H1 (cell line): ENCODE data around the gene PRPS1. TPM values are rescaled to one million over a fixed set of nuclear protein-coding genes. Genes with fewer than 3 reads are reported as not detected.

Experiments used
- CTCF ChIA-PET: fragments of 300-600 bp; sonication (Branson Sonifier 250); formaldehyde crosslinking; loops from one replicate; lab custom pipeline; 2021; ENCODE audit not compliant: partially characterized antibody; lab: Charles Lee
- POLR2A ChIA-PET: fragments of 300-600 bp; sonication (Branson Sonifier 250); formaldehyde crosslinking; loops from one replicate; lab custom pipeline; 2021; ENCODE audit warnings: inconsistent platforms; ENCODE audit not compliant: partially characterized antibody; lab: Charles Lee
- DNase-seq, 2 experiments: peaks; one replicate each; pipeline versions ENCODE4 v3.0.0 to v3.0.0-alpha.2; 2010 to 2022; ENCODE audit warnings: low spot score in 2 of 2, low read depth in 1 of 2, mixed read lengths in 1 of 2
- FAIRE-seq: peaks from 2 replicates; lab custom pipeline; 2011; peaks lifted over from hg19 to GRCh38; lab: Jason Lieb, UNC
- H2AFZ ChIP-seq: 2 replicates; pipeline ENCODE4 v1.8.1; 2012; ENCODE audit warnings: low read length, inconsistent platforms
- H2AK5ac ChIP-seq: 2 replicates; pipeline ENCODE4 v1.6.1; 2013; ENCODE audit warnings: low read depth, low read length
- H2BK120ac ChIP-seq: replicated peaks from 2 replicates; pipeline ENCODE3; 2013; ENCODE audit warnings: low read depth, low read length, inconsistent platforms
- H2BK12ac ChIP-seq: 2 replicates; pipeline ENCODE4 v1.6.1; 2013; ENCODE audit warnings: low read depth, low read length
- H2BK15ac ChIP-seq: 2 replicates; pipeline ENCODE4 v1.6.1; 2013; ENCODE audit warnings: low read length
- H2BK20ac ChIP-seq: 2 replicates; pipeline ENCODE4 v1.6.1; 2013; ENCODE audit warnings: low read length
- H2BK5ac ChIP-seq: 2 replicates; pipeline ENCODE4 v1.6.1; 2013; ENCODE audit warnings: low read depth, low read length
- H3K14ac ChIP-seq: 2 replicates; pipeline ENCODE4 v1.6.1; 2013; ENCODE audit warnings: inconsistent platforms; ENCODE audit not compliant: insufficient read length
- H3K18ac ChIP-seq: 2 replicates; pipeline ENCODE4 v1.6.1; 2013; ENCODE audit warnings: low read length; ENCODE audit errors: extremely low read depth
- H3K23ac ChIP-seq: 2 replicates; pipeline ENCODE4 v1.6.1; 2013; ENCODE audit warnings: inconsistent platforms; ENCODE audit not compliant: insufficient read length
- H3K23me2 ChIP-seq: 2 replicates; pipeline ENCODE4 v1.6.1; 2013; ENCODE audit warnings: low read depth, low read length
- H3K27ac ChIP-seq: 2 replicates; pipeline ENCODE4 v1.6.1; 2011; ENCODE audit warnings: low read depth, low read length, inconsistent platforms
- H3K27me3 ChIP-seq, 4 experiments: replicated peaks in 1 of 4; 1 replicate in 1 of 4; 2 replicates in 3 of 4; pipeline versions ENCODE4 v1.6.1 to v1.8.1; 2011 to 2013; ENCODE audit warnings: low read length in 3 of 4, mild to moderate bottlenecking in 3 of 4, inconsistent platforms in 2 of 4, mixed read lengths in 2 of 4, moderate library complexity in 1 of 4; ENCODE audit not compliant: control insufficient read depth in 3 of 4, insufficient read depth in 3 of 4; ENCODE audit errors: extremely low read depth in 1 of 4
- H3K36me3 ChIP-seq, 4 experiments: 2 replicates each; pipeline versions ENCODE4 v1.6.1 to v1.8.1; 2011 to 2013; ENCODE audit warnings: mild to moderate bottlenecking in 4 of 4, low read length in 3 of 4, moderate library complexity in 2 of 4, control low read depth in 1 of 4, inconsistent platforms in 1 of 4; ENCODE audit not compliant: insufficient read depth in 4 of 4, control insufficient read depth in 2 of 4
- H3K4ac ChIP-seq: replicated peaks from 2 replicates; pipeline ENCODE3; 2013; ENCODE audit warnings: low read length, low read depth, mixed read lengths, inconsistent platforms; ENCODE audit not compliant: insufficient read length
- H3K4me1 ChIP-seq, 4 experiments: replicated peaks in 1 of 4; 1 replicate in 1 of 4; 2 replicates in 3 of 4; pipeline versions ENCODE4 v1.6.1 to v1.8.1; 2011 to 2013; ENCODE audit warnings: low read length in 3 of 4, inconsistent platforms in 2 of 4, mixed read lengths in 1 of 4; ENCODE audit not compliant: insufficient read depth in 4 of 4, control insufficient read depth in 3 of 4
- H3K4me2 ChIP-seq, 2 experiments: 2 replicates each; pipeline versions ENCODE4 v1.6.1 to v1.8.1; 2011 to 2013; ENCODE audit warnings: low read depth in 2 of 2, low read length in 2 of 2, control low read depth in 1 of 2, inconsistent platforms in 1 of 2, mild to moderate bottlenecking in 1 of 2; ENCODE audit not compliant: insufficient read depth in 1 of 2
- H3K4me3 ChIP-seq, 4 experiments: fragments of 200-600, 300-600 bp in 1 of 4; sonication (generic), shearing (Covaris generic), sonication (Bioruptor Twin) in 1 of 4; 2 replicates each; pipeline versions ENCODE4 v1.5.1 to v1.8.1; 2011 to 2016; ENCODE audit warnings: low read length in 4 of 4, low read depth in 3 of 4, control low read depth in 2 of 4, inconsistent platforms in 2 of 4, mild to moderate bottlenecking in 2 of 4, mixed read lengths in 1 of 4, moderate library complexity in 1 of 4; ENCODE audit not compliant: insufficient read depth in 2 of 4; ENCODE audit errors: extremely low read depth in 1 of 4
- H3K56ac ChIP-seq: replicated peaks from 2 replicates; pipeline ENCODE3; 2013; ENCODE audit warnings: low read depth, mild to moderate bottlenecking, mixed read lengths, low read length, inconsistent platforms; ENCODE audit not compliant: insufficient read length
- H3K79me1 ChIP-seq: 2 replicates; pipeline ENCODE4 v1.6.1; 2013; ENCODE audit warnings: low read depth, low read length, control low read depth
- H3K79me2 ChIP-seq, 2 experiments: 2 replicates each; pipeline versions ENCODE4 v1.6.1 to v1.8.1; 2012 to 2013; ENCODE audit warnings: low read length in 2 of 2, mild to moderate bottlenecking in 2 of 2, inconsistent platforms in 1 of 2; ENCODE audit not compliant: insufficient read depth in 2 of 2, control insufficient read depth in 1 of 2
- H3K9ac ChIP-seq, 4 experiments: replicated peaks in 1 of 4; 1 replicate in 1 of 4; 2 replicates in 3 of 4; pipeline versions ENCODE4 v1.6.1 to v1.8.1; 2011 to 2013; ENCODE audit warnings: low read depth in 3 of 4, low read length in 3 of 4, control low read depth in 2 of 4, mild to moderate bottlenecking in 2 of 4, moderate library complexity in 2 of 4, inconsistent platforms in 1 of 4; ENCODE audit errors: extremely low read depth in 1 of 4
- H3K9me3 ChIP-seq, 2 experiments: 2 replicates each; pipeline versions ENCODE4 v1.6.1 to v1.8.1; 2012 to 2013; ENCODE audit warnings: mild to moderate bottlenecking in 2 of 2, moderate library complexity in 2 of 2, control low read depth in 1 of 2, inconsistent platforms in 1 of 2, low read depth in 1 of 2, low read length in 1 of 2, mixed read lengths in 1 of 2; ENCODE audit not compliant: insufficient read depth in 2 of 2
- H4K20me1 ChIP-seq, 2 experiments: replicated peaks in 1 of 2; 2 replicates each; pipeline versions ENCODE3 to v1.8.1; 2011 to 2013; ENCODE audit warnings: inconsistent platforms in 2 of 2, low read length in 2 of 2, mild to moderate bottlenecking in 1 of 2; ENCODE audit not compliant: insufficient read depth in 2 of 2, control insufficient read depth in 1 of 2
- H4K5ac ChIP-seq: 2 replicates; pipeline ENCODE4 v1.6.1; 2013; ENCODE audit warnings: low read length, low read depth, mixed read lengths, inconsistent platforms; ENCODE audit not compliant: insufficient read length
- H4K8ac ChIP-seq: 2 replicates; pipeline ENCODE4 v1.8.0; 2013; ENCODE audit warnings: mild to moderate bottlenecking, moderate library complexity, low read length, inconsistent platforms; ENCODE audit not compliant: insufficient read depth; ENCODE audit errors: extremely low read depth
- H4K91ac ChIP-seq: replicated peaks from 2 replicates; pipeline ENCODE3; 2013; ENCODE audit warnings: low read length, mixed read lengths, inconsistent platforms; ENCODE audit not compliant: insufficient read length
- ASH2L ChIP-seq: fragments of 200-600, 300-600 bp; sonication (generic); IDR thresholded peaks from one replicate; pipeline ENCODE4 v1.7.1; 2017; ENCODE audit warnings: low read length
- CHD1 ChIP-seq: IDR thresholded peaks from 2 replicates; pipeline ENCODE4 v1.6.1; 2012; ENCODE audit warnings: low read depth, low read length, improper control_type of control experiment
- CREB1 ChIP-seq: IDR thresholded peaks from 2 replicates; pipeline ENCODE4 v1.6.1; 2012; ENCODE audit warnings: inconsistent platforms
- CTCF ChIP-seq, 3 experiments: IDR thresholded peaks; 1 replicate in 2 of 3; 2 replicates in 1 of 3; pipeline versions ENCODE4 v1.5.1 to v1.6.1; 2011; ENCODE audit warnings: low read length in 3 of 3, mild to moderate bottlenecking in 3 of 3, inconsistent platforms in 2 of 3, low read depth in 1 of 3, moderate library complexity in 1 of 3; ENCODE audit not compliant: insufficient read depth in 1 of 3; ENCODE audit errors: control extremely low read depth in 1 of 3
- HDAC6 ChIP-seq: IDR thresholded peaks from one replicate; pipeline ENCODE4 v1.7.1; 2012; ENCODE audit warnings: low read depth, mild to moderate bottlenecking, inconsistent platforms, low read length, moderate library complexity
- KDM1A ChIP-seq: fragments of 200-600, 300-600 bp; sonication (generic); IDR thresholded peaks from 2 replicates; pipeline ENCODE4 v1.7.1; 2016; ENCODE audit warnings: mild to moderate bottlenecking, low read length, borderline replicate concordance
- MAFK ChIP-seq: IDR thresholded peaks from 2 replicates; pipeline ENCODE4 v1.6.1; 2012; ENCODE audit warnings: low read depth, mild to moderate bottlenecking, improper control_type of control experiment, low read length
- POU5F1 ChIP-seq: IDR thresholded peaks from 2 replicates; pipeline ENCODE4 v1.6.1; 2011; ENCODE audit warnings: low read depth, mild to moderate bottlenecking, low read length, moderate library complexity
- RNF2 ChIP-seq: fragments of 200-900, 300-1000 bp; sonication (generic); IDR thresholded peaks from 2 replicates; pipeline ENCODE4 v1.7.1; 2016; ENCODE audit warnings: borderline replicate concordance, low read depth, mild to moderate bottlenecking, antibody characterized with exemption, low read length; ENCODE audit not compliant: poor library complexity, severe bottlenecking; ENCODE audit errors: missing control alignments
- SIRT6 ChIP-seq: IDR thresholded peaks from one replicate; pipeline ENCODE4 v1.7.1; 2012; ENCODE audit warnings: low read length, inconsistent platforms
- SP2 ChIP-seq: IDR thresholded peaks from 2 replicates; pipeline ENCODE4 v1.6.1; 2012; ENCODE audit warnings: mild to moderate bottlenecking, low read length, inconsistent platforms
- TAF1 ChIP-seq: IDR thresholded peaks from 2 replicates; pipeline ENCODE4 v1.6.1; 2011; ENCODE audit warnings: mild to moderate bottlenecking, low read depth, low read length
- TEAD4 ChIP-seq: IDR thresholded peaks from 2 replicates; pipeline ENCODE4 v1.6.1; 2012; ENCODE audit warnings: low read depth, low read length, inconsistent platforms, mixed read lengths
- ZNF274 ChIP-seq: IDR thresholded peaks from 2 replicates; pipeline ENCODE4 v1.7.0; 2012; ENCODE audit warnings: low read length, borderline replicate concordance; ENCODE audit errors: extremely low read depth
- WGBS, 2 experiments: shearing (Covaris generic) in 1 of 2; methylation state at CpG; one replicate each; pipeline versions ENCODE4 v1.1.6 to v1.1.7; 2013 to 2015; ENCODE audit warnings: low lambda C conversion rate in 2 of 2, mixed read lengths in 2 of 2, inconsistent platforms in 1 of 2, low coverage in 1 of 2, missing lambda C conversion rate in 1 of 2; ENCODE audit not compliant: insufficient replicate concordance in 2 of 2, insufficient coverage in 1 of 2, insufficient read length in 1 of 2; ENCODE audit errors: extremely low coverage in 1 of 2, missing lambda C conversion rate in 1 of 2; 5-methylcytosine and 5-hydroxymethylcytosine counted together
- polyA plus RNA-seq, 7 experiments: library from polyadenylated mRNA; depleted of rRNA in 3 of 7; stranded (reverse) in 5 of 7; unstranded in 2 of 7; fragments of >200 nt in 5 of 7; fragments of 200-250 nt in 2 of 7; gene quantifications; 1 replicate in 5 of 7; 2 replicates in 1 of 7; 4 replicates in 1 of 7; pipeline versions ENCODE4 v1.2.1 to v1.2.3, GENCODE V29; 2011 to 2013; ENCODE audit warnings: missing spikeins in 2 of 7, mixed read lengths in 2 of 7
- total RNA-seq: library from RNA; stranded (reverse); fragmentation: NEBNext Ultra II Directional; extraction: Animal tissue kit (Norgen Biotek cat#: 25700); gene quantifications from 2 replicates; pipeline ENCODE4 v1.2.1, GENCODE V29; 2021

PRPS1 gene
- total and polyA plus RNA-seq, 2 of the 8 experiments (the other 6 are each of a cell fraction or from before 2014, with no cell fraction given), result 90.1 to 110 TPM

GRCh38 chrX:107675365-107675654 lies 47.0 kb downstream of the PRPS1 start:
- no peak overlapping the region for H4K91ac ChIP-seq
- no peaks in the 10 kb centered on the region for H3K79me2 ChIP-seq
- FAIRE-seq (no peak), DNase-seq (no peak)
- no peaks in the 10 kb centered on the region for H3K27me3 ChIP-seq
- CTCF ChIA-PET, result interaction anchor here (1.1 to 29.5 kb wide), 4 partner anchors 17 to 101 kb away, joined by 3 to 325 read pairs (median 62); partner anchors contain the start of genes NCBP2L and TSC22D3
- no peaks in the 10 kb centered on the region for H3K9me3 ChIP-seq
- no peak overlapping the region for H3K27ac ChIP-seq
- no peak overlapping the region for H3K9ac ChIP-seq
- H4K8ac ChIP-seq, result no peak overlapping the region
- H2BK20ac ChIP-seq, result no peak overlapping the region
- H3K4me2 ChIP-seq, result no peak overlapping the region
- POLR2A ChIA-PET, result no interaction called here
- 88% methylated on average over 1 of the region's 1 CpG; no CpG with 5 or more reads in 1 of the 2 experiments for WGBS, 2 experiments
- H3K79me1 ChIP-seq, result no peaks in the 10 kb centered on the region
- H3K23me2 ChIP-seq, result no peaks in the 10 kb centered on the region
- no peak overlapping the region for H2BK15ac ChIP-seq
- H3K4ac ChIP-seq, result no peak overlapping the region
- H2AFZ ChIP-seq, result no peak overlapping the region
- H2AK5ac ChIP-seq, result no peak overlapping the region
- H2BK5ac ChIP-seq, result no peak overlapping the region
- H4K20me1 ChIP-seq, result no peaks in the 10 kb centered on the region
- H2BK120ac ChIP-seq, result no peak overlapping the region
- H3K56ac ChIP-seq, result no peak overlapping the region
- peaks cover 0 to 7% (median 0%) of the 10 kb centered on the region in 4 experiments; a peak in 3 of 7 replicates for H3K4me1 ChIP-seq
- H3K14ac ChIP-seq, result no peak overlapping the region
- no peak overlapping the region for H4K5ac ChIP-seq
- H3K36me3 ChIP-seq, result no peaks in the 10 kb centered on the region
- H3K4me3 ChIP-seq, result no peak overlapping the region
- no peak overlapping the region for H3K23ac ChIP-seq
- no peak overlapping the region for H2BK12ac ChIP-seq
- no peak overlapping the region for H3K18ac ChIP-seq
- TF ChIP-seq CTCF (IDR thresholded peaks at IDR 0.05; ENCODE audit: control extremely low read depth in 1 of 3, insufficient read depth in 1 of 3, low read depth in 1 of 3, low read length in 3 of 3) (no peak), SP2 (no peak), ZNF274 (no peak), SIRT6 (no peak), CHD1 (no peak), KDM1A (no peak), ASH2L (no peak), MAFK (no peak), RNF2 (no peak), CREB1 (no peak), HDAC6 (no peak), POU5F1 (no peak), TEAD4 (no peak), TAF1 (no peak)
